Measurements from ENCODE around the gene TNFRSF25.

DNA sequence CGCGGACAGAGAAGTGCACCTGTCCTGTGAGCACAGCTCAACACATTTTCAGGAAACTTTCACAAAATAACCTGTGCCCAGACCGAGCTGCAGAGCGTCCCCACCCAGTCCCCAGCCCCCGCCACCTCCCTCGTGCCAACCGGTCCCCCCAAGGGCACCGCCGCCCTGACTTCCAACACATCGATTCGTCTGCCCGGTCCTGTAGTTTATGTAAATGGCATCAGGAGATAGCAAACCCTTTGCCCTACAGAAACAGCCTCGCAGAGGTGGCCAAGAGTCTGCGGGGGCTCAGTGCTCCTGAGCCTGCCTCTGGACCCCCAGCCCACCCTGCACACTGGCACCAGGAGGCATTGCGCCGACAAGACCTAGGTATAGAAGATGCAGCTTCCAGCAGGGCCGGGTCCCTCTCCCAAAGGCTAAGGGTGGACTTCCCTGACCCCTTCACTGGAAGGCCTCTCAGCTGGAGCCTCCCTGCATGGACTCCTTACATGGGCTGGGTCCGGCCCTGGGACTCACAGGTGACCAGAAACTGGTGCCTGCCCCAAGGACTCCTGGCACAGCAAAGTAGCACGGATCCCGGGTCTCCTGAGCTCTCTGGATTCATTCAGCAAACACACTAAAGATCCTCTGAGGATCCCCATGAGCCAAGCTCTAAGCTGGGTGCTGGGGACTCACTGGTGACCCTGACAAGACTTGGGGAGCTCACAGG is 32.0 kb upstream of the TNFRSF25 start:
- TF ChIP-seq, protein P1, sequence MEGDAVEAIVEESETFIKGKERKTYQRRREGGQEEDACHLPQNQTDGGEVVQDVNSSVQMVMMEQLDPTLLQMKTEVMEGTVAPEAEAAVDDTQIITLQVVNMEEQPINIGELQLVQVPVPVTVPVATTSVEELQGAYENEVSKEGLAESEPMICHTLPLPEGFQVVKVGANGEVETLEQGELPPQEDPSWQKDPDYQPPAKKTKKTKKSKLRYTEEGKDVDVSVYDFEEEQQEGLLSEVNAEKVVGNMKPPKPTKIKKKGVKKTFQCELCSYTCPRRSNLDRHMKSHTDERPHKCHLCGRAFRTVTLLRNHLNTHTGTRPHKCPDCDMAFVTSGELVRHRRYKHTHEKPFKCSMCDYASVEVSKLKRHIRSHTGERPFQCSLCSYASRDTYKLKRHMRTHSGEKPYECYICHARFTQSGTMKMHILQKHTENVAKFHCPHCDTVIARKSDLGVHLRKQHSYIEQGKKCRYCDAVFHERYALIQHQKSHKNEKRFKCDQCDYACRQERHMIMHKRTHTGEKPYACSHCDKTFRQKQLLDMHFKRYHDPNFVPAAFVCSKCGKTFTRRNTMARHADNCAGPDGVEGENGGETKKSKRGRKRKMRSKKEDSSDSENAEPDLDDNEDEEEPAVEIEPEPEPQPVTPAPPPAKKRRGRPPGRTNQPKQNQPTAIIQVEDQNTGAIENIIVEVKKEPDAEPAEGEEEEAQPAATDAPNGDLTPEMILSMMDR (conservative IDR thresholded peaks at IDR 0.05 in 1 of 2, IDR thresholded peaks at IDR 0.05 in 1 of 2; ENCODE audit: extremely low read depth in 1 of 2, insufficient read depth in 1 of 2, low read depth in 1 of 2, low read length in 2 of 2) = no peak
- TF ChIP-seq EZH2 (IDR thresholded peaks at IDR 0.05; ENCODE audit: borderline replicate concordance, low read length) = no peak
